Natural killer cell treated with Interleukin-12 subunit alpha and Interleukin-12 subunit beta and Interleukin-15 and Interleukin-18, amount 100 ng/mL, for 72 hours (primary cell): ENCODE measurements around the gene AP1S3. TPM values are rescaled to one million over a fixed set of nuclear protein-coding genes. Genes with fewer than 3 reads are reported as not detected.
"Not testable (repeated sequence)": the region's sequence is repeated elsewhere in the genome, so short reads cannot be mapped to it uniquely, and the experiment has no call there.

ENCODE experiments used
- ATAC-seq, 2 donors: fragments of 150-1000 bp; cut with Tn5 transposase in 1 of 2; sonication (Bioruptor Pico), chemical (Tn5 transposase) in 1 of 2; 2 replicates each; pipeline ENCODE4 v1.10.0; 2021
- DNase-seq: peaks from one replicate; pipeline ENCODE4 v3.0.0; 2022; ENCODE audit warnings: low spot score
- H3K27ac Mint-ChIP-seq, 2 donors: 1 replicate in 1 of 2; 2 replicates in 1 of 2; pipeline ENCODE4 v1.8.0; 2022; ENCODE audit warnings: mixed read lengths in 2 of 2, mild to moderate bottlenecking in 1 of 2, moderate library complexity in 1 of 2
- H3K27me3 Mint-ChIP-seq, 2 donors: 1 replicate in 1 of 2; 2 replicates in 1 of 2; pipeline ENCODE4 v1.8.0; 2022; ENCODE audit warnings: mixed read lengths in 2 of 2
- H3K36me3 Mint-ChIP-seq: one replicate; pipeline ENCODE4 v1.8.0; 2022; ENCODE audit warnings: mixed read lengths
- H3K4me1 Mint-ChIP-seq, 2 donors: 1 replicate in 1 of 2; 2 replicates in 1 of 2; pipeline ENCODE4 v1.8.0; 2022; ENCODE audit warnings: low read depth in 2 of 2, mixed read lengths in 2 of 2, mild to moderate bottlenecking in 1 of 2
- H3K4me3 Mint-ChIP-seq: one replicate; pipeline ENCODE4 v1.8.0; 2022; ENCODE audit warnings: mixed read lengths
- H3K9me3 Mint-ChIP-seq: 2 replicates; pipeline ENCODE4 v1.8.0; 2022; ENCODE audit warnings: mixed read lengths
- total RNA-seq, 2 donors: library from RNA; stranded (reverse); gene quantifications; one replicate each; pipeline ENCODE4 v1.2.3, GENCODE V29; 2022

AP1S3 gene
- total RNA-seq, 2 donors from 2014 or later: 5.6 to 7.2 TPM

- Mint-ChIP-seq H3K4me3 (peak overlapping the region; percentile 89), H3K4me1 (peaks cover 9 to 12% of the 10 kb centered on the region in 2 donors), H3K36me3 (no peaks in the 10 kb centered on the region), H3K9me3 (no peaks in the 10 kb centered on the region), H3K27ac (peak overlapping the region in 1 of 2 donors; percentile 42), H3K27me3 (no peaks in the 10 kb centered on the region)
- ATAC-seq: no peak
- DNase-seq: no peak
These were observed 1.5 kb downstream of the AP1S3 start for GRCh38 chr2:223835701-223836532.

- Mint-ChIP-seq H3K4me3 (no peak overlapping the region), H3K27ac (no peak overlapping the region), H3K9me3 (no peaks in the 10 kb centered on the region), H3K36me3 (no peaks in the 10 kb centered on the region), H3K27me3 (no peaks in the 10 kb centered on the region), H3K4me1 (peaks cover 9 to 12% of the 10 kb centered on the region in 2 donors)
- DNase-seq (no peak), ATAC-seq (no peak)
These were observed 3.0 kb downstream of the AP1S3 start for GRCh38 chr2:223834431-223834830.

- no peak for DNase-seq
- no peak overlapping the region for H3K4me3 Mint-ChIP-seq
- no peak overlapping the region for H3K27ac Mint-ChIP-seq
- no peaks in the 10 kb centered on the region for H3K27me3 Mint-ChIP-seq
- no peaks in the 10 kb centered on the region for H3K36me3 Mint-ChIP-seq
- H3K4me1 Mint-ChIP-seq: peaks cover 9 to 12% of the 10 kb centered on the region in 2 donors
- ATAC-seq: no peak
- no peaks in the 10 kb centered on the region for H3K9me3 Mint-ChIP-seq
These were observed 5.0 kb downstream of the AP1S3 start for GRCh38 chr2:223832241-223832903.

- Mint-ChIP-seq H3K27ac (no peak overlapping the region), H3K27me3 (no peaks in the 10 kb centered on the region), H3K36me3 (no peaks in the 10 kb centered on the region), H3K9me3 (no peaks in the 10 kb centered on the region), H3K4me3 (no peak overlapping the region), H3K4me1 (no peaks in the 10 kb centered on the region)
- ATAC-seq (no peak), DNase-seq (no peak)
These were observed 8.3 kb downstream of the AP1S3 start for GRCh38 chr2:223829128-223829527.

- ATAC-seq: no peak
- no peaks in the 10 kb centered on the region for H3K9me3 Mint-ChIP-seq
- DNase-seq: no peak
- H3K36me3 Mint-ChIP-seq: no peaks in the 10 kb centered on the region
- no peaks in the 10 kb centered on the region for H3K4me1 Mint-ChIP-seq
- no peak overlapping the region for H3K27ac Mint-ChIP-seq
- H3K4me3 Mint-ChIP-seq: no peak overlapping the region
- H3K27me3 Mint-ChIP-seq: no peaks in the 10 kb centered on the region
These were observed 9.1 kb downstream of the AP1S3 start for GRCh38 chr2:223828314-223828713.

GRCh38 chr2:223826995-223827394 lies 10.4 kb downstream of the AP1S3 start:
- H3K27ac Mint-ChIP-seq: no peak overlapping the region
- no peak for DNase-seq
- no peak for ATAC-seq
- no peaks in the 10 kb centered on the region for H3K27me3 Mint-ChIP-seq
- no peak overlapping the region for H3K4me3 Mint-ChIP-seq
- no peaks in the 10 kb centered on the region for H3K9me3 Mint-ChIP-seq
- no peaks in the 10 kb centered on the region for H3K4me1 Mint-ChIP-seq
- H3K36me3 Mint-ChIP-seq: no peaks in the 10 kb centered on the region

- no peaks in the 10 kb centered on the region for H3K36me3 Mint-ChIP-seq
- no peaks in the 10 kb centered on the region for H3K27me3 Mint-ChIP-seq
- DNase-seq: no peak
- no peak overlapping the region for H3K4me3 Mint-ChIP-seq
- no peaks in the 10 kb centered on the region for H3K4me1 Mint-ChIP-seq
- no peaks in the 10 kb centered on the region for H3K9me3 Mint-ChIP-seq
- no peak overlapping the region for H3K27ac Mint-ChIP-seq
- ATAC-seq: no peak
These were observed 13.1 kb downstream of the AP1S3 start for GRCh38 chr2:223824301-223824700.

GRCh38 chr2:223822818-223823217 lies 14.6 kb downstream of the AP1S3 start:
- H3K27me3 Mint-ChIP-seq: no peaks in the 10 kb centered on the region
- no peaks in the 10 kb centered on the region for H3K4me1 Mint-ChIP-seq
- H3K4me3 Mint-ChIP-seq: no peak overlapping the region
- ATAC-seq: no peak
- no peaks in the 10 kb centered on the region for H3K9me3 Mint-ChIP-seq
- no peaks in the 10 kb centered on the region for H3K36me3 Mint-ChIP-seq
- no peak for DNase-seq
- no peak overlapping the region for H3K27ac Mint-ChIP-seq

- H3K9me3 Mint-ChIP-seq: no peaks in the 10 kb centered on the region
These were observed 16.8 kb downstream of the AP1S3 start for GRCh38 chr2:223820549-223820948.

GRCh38 chr2:223819891-223820290 lies 17.5 kb downstream of the AP1S3 start:
- Mint-ChIP-seq H3K4me3 (no peak overlapping the region), H3K9me3 (no peaks in the 10 kb centered on the region), H3K36me3 (no peaks in the 10 kb centered on the region), H3K4me1 (no peaks in the 10 kb centered on the region), H3K27me3 (no peaks in the 10 kb centered on the region), H3K27ac (no peak overlapping the region)
- ATAC-seq (no peak), DNase-seq (no peak)

More at GRCh38 chr2:223820549-223820948, 16.8 kb downstream of the AP1S3 start:
- no peak for DNase-seq
- ATAC-seq: no peak
- H3K4me1 Mint-ChIP-seq: no peaks in the 10 kb centered on the region
- H3K27ac Mint-ChIP-seq: no peak overlapping the region
- H3K36me3 Mint-ChIP-seq: no peaks in the 10 kb centered on the region
- H3K27me3 Mint-ChIP-seq: no peaks in the 10 kb centered on the region
- no peak overlapping the region for H3K4me3 Mint-ChIP-seq

- H3K27me3 Mint-ChIP-seq: no peaks in the 10 kb centered on the region
- H3K9me3 Mint-ChIP-seq: no peaks in the 10 kb centered on the region
- no peaks in the 10 kb centered on the region for H3K36me3 Mint-ChIP-seq
- no peak overlapping the region for H3K27ac Mint-ChIP-seq
- no peak for DNase-seq
- H3K4me1 Mint-ChIP-seq: no peaks in the 10 kb centered on the region
- no peak overlapping the region for H3K4me3 Mint-ChIP-seq
- no peak for ATAC-seq
These were observed 21.4 kb downstream of the AP1S3 start for GRCh38 chr2:223815884-223816570.

GRCh38 chr2:223815186-223815883 lies 22.0 kb downstream of the AP1S3 start:
- DNase-seq: no peak
- Mint-ChIP-seq H3K4me1 (no peaks in the 10 kb centered on the region), H3K9me3 (no peaks in the 10 kb centered on the region), H3K27ac (no peak overlapping the region), H3K4me3 (no peak overlapping the region), H3K27me3 (no peaks in the 10 kb centered on the region), H3K36me3 (no peaks in the 10 kb centered on the region)
- ATAC-seq: no peak

- H3K4me3 Mint-ChIP-seq, H3K4me1 Mint-ChIP-seq, H3K36me3 Mint-ChIP-seq, H3K27me3 Mint-ChIP-seq, DNase-seq, H3K9me3 Mint-ChIP-seq, ATAC-seq, H3K27ac Mint-ChIP-seq: not testable (repeated sequence)
These were observed 22.6 kb downstream of the AP1S3 start for GRCh38 chr2:223814764-223815163.
